Gastroesophageal sphincter (tissue), 4 donors: ENCODE results near the gene NKX2-2. TPM values are rescaled to one million over a fixed set of nuclear protein-coding genes. Genes with fewer than 3 reads are reported as not detected.

Experiments
- ATAC-seq: fragments of 150-250 bp; one replicate; pipeline ENCODE4 v1.9.1; 2016; ENCODE audit warnings: mild to moderate bottlenecking, moderate library complexity
- H3K27ac ChIP-seq, 4 donors: fragments of 200-600 bp; sonication (generic) in 3 of 4; 1 replicate in 3 of 4; 2 replicates in 1 of 4; pipeline ENCODE4 v1.5.1; 2016 to 2019
- H3K27me3 ChIP-seq: fragments of 200-600 bp; sonication (generic); one replicate; pipeline ENCODE4 v1.5.1; 2019
- H3K36me3 ChIP-seq, 2 donors: fragments of 200-600 bp; sonication (generic); one replicate each; pipeline ENCODE4 v1.5.1; 2019; ENCODE audit warnings: control low read depth in 1 of 2
- H3K4me1 ChIP-seq, 3 donors: fragments of 200-600 bp; sonication (generic); 1 replicate in 2 of 3; 2 replicates in 1 of 3; pipeline ENCODE4 v1.5.1; 2016 to 2019; ENCODE audit warnings: control low read depth in 2 of 3
- H3K4me3 ChIP-seq, 2 donors: fragments of 200-600 bp; sonication (generic); one replicate each; pipeline ENCODE4 v1.5.1; 2019; ENCODE audit warnings: mild to moderate bottlenecking in 1 of 2, moderate library complexity in 1 of 2
- H3K9me3 ChIP-seq, 3 donors: fragments of 200-600 bp; sonication (generic); one replicate each; pipeline ENCODE4 v1.5.1; 2017 to 2019; ENCODE audit warnings: control low read depth in 2 of 3
- CTCF ChIP-seq, 4 experiments: fragments of 200-600 bp in 2 of 4; fragments of 450-650 bp in 2 of 4; sonication (generic) in 1 of 4; IDR thresholded peaks; one replicate each; pipeline ENCODE4 v1.5.1; 2017 to 2019; ENCODE audit warnings: antibody characterized with exemption in 4 of 4, mild to moderate bottlenecking in 2 of 4, moderate library complexity in 2 of 4
- EP300 ChIP-seq: sonication (generic); formaldehyde crosslinking; IDR thresholded peaks from one replicate; pipeline ENCODE4 v1.6.1; 2017; ENCODE audit warnings: antibody characterized with exemption, mild to moderate bottlenecking
- POLR2A ChIP-seq, 2 donors: fragments of 450-650 bp; IDR thresholded peaks; one replicate each; pipeline ENCODE4 v1.6.1; 2017; ENCODE audit warnings: antibody characterized with exemption in 2 of 2, mild to moderate bottlenecking in 2 of 2, moderate library complexity in 1 of 2
- POLR2AphosphoS5 ChIP-seq: sonication (generic); formaldehyde crosslinking; IDR thresholded peaks from one replicate; pipeline ENCODE4 v1.6.1; 2017; ENCODE audit warnings: antibody characterized with exemption
- WGBS, 2 donors: methylation state at CpG; one replicate each; pipeline ENCODE4 v1.1.5; 2018; ENCODE audit warnings: low coverage in 1 of 2; 5-methylcytosine and 5-hydroxymethylcytosine counted together
- total RNA-seq, 4 donors: library from RNA; depleted of rRNA; stranded (reverse); fragments of >200 nt; gene quantifications; one replicate each; pipeline ENCODE4 v1.1.0, GENCODE V29; 2016

NKX2-2 gene
- total RNA-seq, 4 donors from 2014 or later: not detected

DNA sequence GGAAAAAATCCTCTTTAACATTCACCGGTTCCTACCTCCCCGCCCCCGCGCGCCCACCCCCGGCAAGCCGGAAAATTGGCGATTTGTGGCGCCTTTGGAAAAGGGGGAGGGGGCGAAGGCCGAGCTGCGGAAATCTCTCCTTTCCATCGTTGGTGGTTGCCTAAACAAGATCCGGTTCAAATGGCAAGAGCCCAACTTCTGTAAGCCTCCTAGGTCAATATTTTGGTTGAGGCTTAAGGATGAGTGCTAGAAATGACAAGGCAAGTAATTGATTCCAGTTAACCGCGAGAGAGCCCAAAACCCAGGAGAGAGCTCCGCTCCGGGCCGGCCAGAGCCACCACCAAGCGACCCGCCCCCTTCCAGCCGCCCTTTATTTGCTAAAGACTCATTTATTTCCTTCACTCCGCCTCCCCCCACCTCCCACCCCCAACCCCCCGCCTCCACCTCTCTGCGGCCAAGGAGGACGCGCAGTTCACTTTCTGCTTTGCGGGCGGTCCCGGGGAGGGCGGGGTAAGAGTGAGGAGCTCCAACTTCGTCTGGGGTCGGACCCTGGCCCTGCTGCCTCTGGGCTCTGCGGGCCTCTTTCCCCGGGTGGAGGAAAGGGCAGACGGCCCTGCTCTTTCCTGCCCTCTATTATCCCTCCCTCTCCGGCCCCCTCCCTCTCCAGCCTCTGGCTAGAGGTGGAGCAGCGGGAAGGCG is 838 bp upstream of the NKX2-2 start:
- peaks cover 100% of the 10 kb centered on the region for H3K27me3 ChIP-seq
- 0 to 3% methylated on average over 10 to 13 of the region's 39 CpGs for WGBS, 2 donors
- peak overlapping the region in 1 of 2 donors; percentile 45 for H3K4me3 ChIP-seq

GRCh38 chr20:21513181-21513663 is 642 bp downstream of the NKX2-2 start:
- Histone ChIP-seq H3K4me1 (peaks cover 0 to 86% (median 51%) of the 10 kb centered on the region in 3 donors), H3K27ac (no peak overlapping the region), H3K9me3 (no peaks in the 10 kb centered on the region), H3K4me3 (peak overlapping the region in 1 of 2 donors; percentile 45), H3K27me3 (peaks cover 100% of the 10 kb centered on the region), H3K36me3 (no peaks in the 10 kb centered on the region)
- no peak for ATAC-seq
- WGBS, 2 donors: no CpG with 5 or more reads among the region's 30 CpGs
- TF ChIP-seq POLR2A (IDR thresholded peaks at IDR 0.05) (no peak), CTCF (IDR thresholded peaks at IDR 0.05) (no peak), EP300 (no peak), POLR2AphosphoS5 (no peak)

More for the DNA sequence above, 838 bp upstream of the NKX2-2 start:
- Histone ChIP-seq H3K4me1 (peaks cover 0 to 81% (median 50%) of the 10 kb centered on the region in 3 donors), H3K27ac (no peak overlapping the region), H3K36me3 (no peaks in the 10 kb centered on the region), H3K9me3 (no peaks in the 10 kb centered on the region)
- no peak for ATAC-seq
- TF ChIP-seq POLR2A (IDR thresholded peaks at IDR 0.05): no peak
- no peak for TF ChIP-seq POLR2AphosphoS5
- TF ChIP-seq EP300: no peak
- no peak for TF ChIP-seq CTCF (IDR thresholded peaks at IDR 0.05)

DNA sequence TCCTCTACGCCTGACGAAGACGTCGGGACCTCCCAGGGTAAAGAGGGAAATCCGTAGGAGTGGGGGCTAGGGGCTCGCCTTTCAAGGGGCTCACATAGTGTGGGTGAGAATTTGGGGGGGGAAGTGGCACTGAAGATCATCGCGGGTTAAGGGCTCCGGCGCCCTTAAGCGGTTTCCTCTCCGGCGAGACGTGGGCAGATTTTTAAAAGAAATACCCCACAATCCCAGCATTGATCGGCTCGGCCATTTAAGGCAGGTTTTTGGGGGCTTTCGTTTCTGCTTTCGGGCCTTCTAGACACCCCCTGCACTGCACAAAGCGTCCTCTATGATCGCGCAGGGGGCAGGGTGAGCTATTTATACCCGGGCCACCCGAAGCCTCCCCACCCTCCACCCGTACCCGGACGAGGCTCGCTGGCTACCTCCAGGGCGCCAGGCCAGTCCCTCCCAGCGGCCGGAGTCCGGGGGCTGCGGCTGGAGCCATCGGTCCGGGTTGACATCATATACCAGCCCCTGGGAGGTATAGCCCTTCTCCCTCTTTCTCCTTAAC is 1.2 kb downstream of the NKX2-2 start:
- TF ChIP-seq POLR2AphosphoS5 (no peak), POLR2A (IDR thresholded peaks at IDR 0.05) (no peak), CTCF (IDR thresholded peaks at IDR 0.05) (no peak), EP300 (no peak)
- no peak overlapping the region for H3K27ac ChIP-seq
- no peaks in the 10 kb centered on the region for H3K9me3 ChIP-seq
- WGBS, 2 donors: 7% methylated on average over 3 of the region's 34 CpGs; no CpG with 5 or more reads in 1 of the 2 donors
- no peak for ATAC-seq
- H3K27me3 ChIP-seq: peaks cover 100% of the 10 kb centered on the region
- no peaks in the 10 kb centered on the region for H3K36me3 ChIP-seq
- H3K4me3 ChIP-seq: peak overlapping the region in 1 of 2 donors; percentile 45
- H3K4me1 ChIP-seq: peaks cover 0 to 85% (median 51%) of the 10 kb centered on the region in 3 donors

DNA sequence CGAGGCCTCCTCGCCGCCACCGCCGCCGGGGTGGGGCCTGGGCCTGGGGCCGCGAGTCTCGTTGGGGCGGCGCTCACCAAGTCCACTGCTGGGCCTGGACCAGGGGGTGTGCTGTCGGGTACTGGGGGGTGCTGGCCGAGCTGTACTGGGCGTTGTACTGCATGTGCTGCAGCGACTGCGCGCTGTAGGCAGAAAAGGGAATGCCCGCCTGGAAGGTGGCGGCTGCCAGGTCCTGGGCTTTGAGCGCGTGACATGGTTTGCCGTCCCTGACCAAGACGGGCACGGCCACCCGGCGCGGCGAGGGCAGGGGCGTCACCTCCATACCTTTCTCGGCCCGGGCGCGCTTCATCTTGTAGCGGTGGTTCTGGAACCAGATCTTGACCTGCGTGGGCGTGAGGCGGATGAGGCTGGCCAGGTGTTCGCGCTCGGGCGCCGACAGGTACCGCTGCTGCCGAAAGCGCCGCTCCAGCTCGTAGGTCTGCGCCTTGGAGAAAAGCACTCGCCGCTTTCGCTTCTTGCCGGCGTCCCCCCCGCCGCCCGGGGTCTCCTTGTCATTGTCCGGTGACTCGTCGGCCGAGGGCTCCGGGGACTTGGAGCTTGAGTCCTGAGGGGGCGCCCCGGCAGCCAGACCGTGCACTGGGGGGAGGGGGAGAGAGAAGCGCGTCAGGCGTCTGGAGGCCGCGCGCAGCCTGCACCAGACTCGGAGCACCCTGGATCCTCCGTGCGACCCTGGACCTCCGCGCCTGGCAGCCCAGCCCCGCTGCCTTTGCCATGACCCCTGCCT is 1.8 kb downstream of the NKX2-2 start:
- Histone ChIP-seq H3K4me1 (peaks cover 0 to 81% (median 51%) of the 10 kb centered on the region in 3 donors), H3K27ac (no peak overlapping the region), H3K9me3 (no peaks in the 10 kb centered on the region), H3K36me3 (no peaks in the 10 kb centered on the region), H3K4me3 (peak overlapping the region in 1 of 2 donors; percentile 45), H3K27me3 (peaks cover 100% of the 10 kb centered on the region)
- ATAC-seq: no peak
- TF ChIP-seq CTCF (IDR thresholded peaks at IDR 0.05) (no peak), POLR2AphosphoS5 (no peak)
- no CpG with 5 or more reads among the region's 76 CpGs for WGBS, 2 donors
